ENCODE results near the gene PRSS53.

DNA sequence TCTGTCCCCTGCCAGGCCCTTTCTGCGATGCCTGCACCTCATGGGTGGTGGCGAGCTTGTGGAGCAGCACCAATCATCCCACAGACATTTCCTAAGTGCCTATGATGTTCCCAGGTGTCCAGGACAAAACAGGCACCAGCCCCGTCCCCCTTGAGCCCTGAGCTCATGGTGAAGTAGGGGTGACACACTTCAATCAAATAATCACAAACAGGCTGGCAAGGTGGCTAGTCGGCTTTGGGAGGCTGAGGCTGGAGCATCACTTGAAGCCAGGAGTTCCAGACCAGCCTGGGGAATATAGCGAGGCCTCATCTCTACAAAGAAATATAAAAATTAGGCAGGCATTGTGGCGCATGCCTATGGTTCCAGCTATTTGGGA is 47.5 kb upstream of the PRSS53 start:
- TF ChIP-seq CTCF (IDR thresholded peaks at IDR 0.05; ENCODE audit: low read length) (no peak), EZH2 (optimal IDR thresholded peaks at IDR 0.05; ENCODE audit: low read depth, low read length) (no peak), EZH2phosphoT487 (IDR thresholded peaks at IDR 0.05; ENCODE audit: low read length) (no peak)
